ENCODE data around the gene CP. TPM values are rescaled to one million over a fixed set of nuclear protein-coding genes. Genes with fewer than 3 reads are reported as not detected.

CP gene
- total and polyA plus RNA-seq, 2 of the 13 experiments (the other 11 are each of a cell fraction or from before 2014, with no cell fraction given): 42.6 to 789 TPM

GRCh38 chr3:149251186-149251585 is 29.6 kb upstream of the CP start:
- Histone ChIP-seq H3K27me3 (ENCODE audit: control insufficient read depth in 1 of 2, insufficient read depth in 2 of 2, low read length in 2 of 2) (no peaks in the 10 kb centered on the region), H3K36me3 (replicated peaks in 1 of 2; ENCODE audit: control insufficient read depth in 1 of 2, insufficient read depth in 2 of 2, low read length in 2 of 2) (no peaks in the 10 kb centered on the region), H3K4me1 (ENCODE audit: insufficient read depth, low read length) (peaks cover 28% of the 10 kb centered on the region), H4K20me1 (ENCODE audit: insufficient read depth, low read length) (no peaks in the 10 kb centered on the region), H3K79me2 (ENCODE audit: insufficient read depth, low read length) (no peaks in the 10 kb centered on the region), H3K27ac (ENCODE audit: extremely low read length, insufficient read depth, low read length) (no peak overlapping the region), H3K4me2 (ENCODE audit: low read depth, low read length) (no peak overlapping the region), H3K9ac (ENCODE audit: insufficient read depth, low read depth, low read length) (no peak overlapping the region), H3K4me3 (replicated peaks in 1 of 3; ENCODE audit: insufficient read depth in 1 of 3, low read depth in 2 of 3, low read length in 3 of 3) (no peak overlapping the region), H3K9me3 (ENCODE audit: low read length) (no peaks in the 10 kb centered on the region), H2AFZ (ENCODE audit: low read length) (no peak overlapping the region)
- no peak for DNase-seq (ENCODE audit: low spot score)
- WGBS (ENCODE audit: low lambda C conversion rate): 95% methylated on average over 3 of the region's 3 CpGs
- BruUV-seq (replicated peaks): no TSS peak
- in situ Hi-C loops (cut with HindIII; ENCODE audit: extremely low pct_ligation_motif_present, low pct_unique_long_range_greater_than_20kb): no loop called here
- ChIA-PET CTCF (ENCODE audit: low intra/inter-chr PET ratio, low total read pairs) (no interaction called here), POLR2A (no interaction called here)
- FAIRE-seq: no peak
- no peak for ATAC-seq
- TF ChIP-seq SRY (CRISPR knock-in tag; IDR thresholded peaks at IDR 0.05) (no peak), CENPBD1 (CRISPR knock-in tag; IDR thresholded peaks at IDR 0.05; ENCODE audit: borderline replicate concordance, low read depth) (no peak), ZNF501 (CRISPR knock-in tag; IDR thresholded peaks at IDR 0.05) (no peak), KLF11 (CRISPR knock-in tag; IDR thresholded peaks at IDR 0.05) (no peak), ZNF362 (CRISPR knock-in tag; IDR thresholded peaks at IDR 0.05; ENCODE audit: borderline replicate concordance) (no peak), ZNF747 (CRISPR knock-in tag; IDR thresholded peaks at IDR 0.05; ENCODE audit: borderline replicate concordance) (no peak), SALL1 (CRISPR knock-in tag; IDR thresholded peaks at IDR 0.05) (no peak), MZF1 (CRISPR knock-in tag; IDR thresholded peaks at IDR 0.05; ENCODE audit: borderline replicate concordance) (no peak), SOX13 (IDR thresholded peaks at IDR 0.05) (no peak), SOX13 (CRISPR knock-in tag; conservative IDR thresholded peaks at IDR 0.05 in 1 of 2, IDR thresholded peaks at IDR 0.05 in 1 of 2) (no peak), ZNF296 (CRISPR knock-in tag; conservative IDR thresholded peaks at IDR 0.05) (no peak), HINFP (CRISPR knock-in tag; IDR thresholded peaks at IDR 0.05; ENCODE audit: low read depth) (no peak), ELF4 (CRISPR knock-in tag; IDR thresholded peaks at IDR 0.05; ENCODE audit: borderline replicate concordance) (no peak), ZNF576 (CRISPR knock-in tag; IDR thresholded peaks at IDR 0.05) (no peak), DBP (CRISPR knock-in tag; IDR thresholded peaks at IDR 0.05; ENCODE audit: not compliant biosample characterization) (no peak), CSRNP1 (CRISPR knock-in tag; IDR thresholded peaks at IDR 0.05) (no peak), HCFC1 (IDR thresholded peaks at IDR 0.05; ENCODE audit: low read depth, low read length) (no peak), ZSCAN21 (CRISPR knock-in tag; IDR thresholded peaks at IDR 0.05; ENCODE audit: borderline replicate concordance) (no peak), TOPORS (CRISPR knock-in tag; IDR thresholded peaks at IDR 0.05) (no peak)
- intact Hi-C loops (cut with micrococcal nuclease; ENCODE audit: unreplicated experiment): no loop called here

All from HepG2 (cell line).